HG03066 (cell line): ENCODE measurements around the gene ABHD12B.
"Not testable (repeated sequence)": the region's sequence is repeated elsewhere in the genome, so short reads cannot be mapped to it uniquely, and the experiment has no call there.

Experiments used
- ATAC-seq: cut with Tn5 transposase; IDR thresholded peaks from one replicate; pipeline ENCODE4 v1.9.1; 2021; ENCODE audit warnings: low read depth; ENCODE audit not compliant: unreplicated experiment

Gene ABHD12B

DNA sequence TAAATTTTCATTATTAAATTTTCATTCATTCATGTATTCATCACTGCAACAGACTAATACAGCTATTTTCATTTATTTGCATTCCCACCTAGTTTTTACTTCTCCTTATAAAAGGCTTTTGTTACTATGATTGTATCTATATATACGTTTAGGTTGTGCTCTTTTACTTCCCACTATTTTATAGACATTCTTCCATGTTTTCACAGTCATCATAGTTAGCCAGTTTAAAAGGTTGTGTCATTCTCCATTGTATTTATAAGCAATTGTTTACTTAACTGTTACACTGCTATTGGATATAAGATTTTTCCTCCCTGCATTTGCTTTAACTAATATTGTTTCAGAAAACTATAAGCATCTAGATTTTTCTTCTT is 12.0 kb downstream of the ABHD12B start:
- ATAC-seq, result no peak

- no peak for ATAC-seq
Measured at GRCh38 chr14:50887476-50887875, 15.6 kb downstream of the ABHD12B start.

DNA sequence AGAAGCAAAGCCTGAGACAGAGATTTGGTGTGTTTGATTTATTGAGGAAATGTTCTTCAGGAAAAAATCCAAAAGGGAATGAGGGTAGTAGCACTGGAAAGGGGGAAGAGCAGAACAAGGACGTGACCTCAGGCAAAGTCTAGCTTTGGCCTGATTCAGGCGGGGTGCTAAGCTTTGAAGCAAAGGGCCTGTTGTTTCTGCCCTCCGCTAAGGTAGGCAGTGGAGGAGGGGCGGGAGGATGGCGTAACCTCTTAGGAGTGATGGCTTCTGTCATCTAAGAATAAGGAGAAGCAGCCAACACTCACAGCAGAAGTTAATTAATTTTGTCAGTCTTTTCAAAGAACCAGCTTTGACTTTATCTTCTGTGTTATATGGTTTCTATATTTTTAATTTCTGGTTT is 20.4 kb downstream of the ABHD12B start:
- ATAC-seq, result no peak

- ATAC-seq, result not testable (repeated sequence)
Measured at GRCh38 chr14:50896421-50896820, 24.6 kb downstream of the ABHD12B start.

GRCh38 chr14:50897005-50897404 is 25.2 kb downstream of the ABHD12B start:
- not testable (repeated sequence) for ATAC-seq

DNA sequence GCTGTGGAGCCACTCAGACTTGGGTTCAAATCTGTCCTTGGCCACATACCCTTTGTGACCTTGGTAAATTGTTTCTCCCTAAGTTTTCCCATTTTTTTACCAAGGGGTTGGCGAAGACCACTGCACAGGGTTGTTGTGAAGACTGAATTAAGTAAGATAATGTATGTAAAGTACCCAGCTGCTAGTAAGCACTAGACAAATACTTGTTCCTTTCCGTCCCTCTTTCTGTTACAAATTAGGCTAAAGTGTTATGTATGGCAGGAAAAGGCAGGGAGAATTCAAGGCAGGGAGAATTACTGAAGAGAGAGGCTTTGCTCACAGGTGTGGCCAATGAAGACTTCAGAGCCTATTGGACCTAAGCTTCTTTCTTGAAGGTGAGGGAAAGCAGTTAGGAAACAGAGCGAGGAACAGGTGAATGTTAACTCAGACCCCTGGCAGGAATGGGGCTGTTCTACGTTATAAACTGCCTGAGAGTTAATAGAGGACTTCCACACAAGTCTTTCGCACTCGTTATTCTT is 25.9 kb downstream of the ABHD12B start:
- no peak for ATAC-seq

DNA sequence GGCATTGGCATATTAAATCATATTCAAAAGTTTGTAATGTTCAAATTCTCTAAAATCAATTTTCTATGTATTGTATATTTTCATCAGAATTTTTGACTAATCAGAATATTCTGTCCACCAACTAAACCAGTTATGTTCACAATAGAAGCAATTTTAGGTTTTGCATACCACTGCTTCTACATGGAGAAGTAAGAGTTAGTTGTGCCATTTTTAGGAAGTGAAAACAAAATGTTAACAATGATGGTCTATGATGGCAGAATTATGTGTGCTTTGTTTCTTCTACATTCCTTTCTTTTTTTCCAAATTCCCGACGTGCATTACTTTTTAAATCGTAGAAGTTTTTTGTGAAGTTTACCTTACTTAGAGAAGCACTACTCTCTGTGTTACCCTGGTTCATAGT is 29.5 kb downstream of the ABHD12B start:
- ATAC-seq, result no peak

GRCh38 chr14:50904719-50905118 is 32.9 kb downstream of the ABHD12B start:
- ATAC-seq, result no peak

- no peak for ATAC-seq
Measured at GRCh38 chr14:50906326-50907065, 34.6 kb downstream of the ABHD12B start.

DNA sequence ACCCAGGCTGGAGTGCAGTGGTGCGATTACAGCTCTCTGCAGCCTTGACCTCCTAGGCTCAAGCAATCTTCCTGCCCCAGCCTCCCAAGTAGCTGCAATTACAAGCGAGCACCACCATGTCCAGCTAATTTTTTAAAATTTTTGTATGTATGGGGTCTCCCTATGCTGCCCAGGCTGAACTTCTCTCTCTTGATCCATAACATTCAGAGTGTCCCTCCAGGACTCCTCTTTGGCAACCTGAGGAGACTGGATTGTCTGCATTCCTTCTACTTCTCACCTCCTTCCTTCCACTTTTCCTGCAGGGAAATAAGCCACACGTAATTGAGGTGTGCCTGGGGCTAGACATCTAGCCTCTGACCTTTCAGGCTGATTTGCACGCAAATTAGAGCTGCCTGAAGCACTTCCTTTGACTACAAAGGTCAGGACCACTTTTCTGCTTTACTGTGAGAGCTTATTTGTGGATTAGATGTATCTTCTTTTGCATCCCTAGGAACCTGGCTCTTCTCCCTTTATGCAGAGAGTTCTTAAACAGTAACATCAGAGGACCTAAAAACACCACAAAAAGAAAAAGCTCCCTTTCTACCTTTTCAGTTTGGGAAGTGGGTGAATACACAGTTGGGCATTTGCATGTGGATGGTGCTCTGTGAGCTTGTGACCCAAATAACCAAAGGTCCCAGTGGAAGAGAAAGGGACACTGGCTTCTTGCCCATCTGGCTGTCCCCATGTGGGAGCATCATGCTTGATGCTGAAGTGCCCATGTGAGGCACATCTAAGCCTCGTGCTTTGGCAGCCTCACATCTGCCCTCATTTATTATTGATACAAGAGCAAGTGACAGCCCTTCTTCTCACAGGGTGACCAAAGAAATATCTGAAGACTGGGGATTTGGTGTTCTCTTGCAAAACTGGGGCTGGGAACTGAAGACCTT is 38.9 kb downstream of the ABHD12B start:
- no peak for ATAC-seq

DNA sequence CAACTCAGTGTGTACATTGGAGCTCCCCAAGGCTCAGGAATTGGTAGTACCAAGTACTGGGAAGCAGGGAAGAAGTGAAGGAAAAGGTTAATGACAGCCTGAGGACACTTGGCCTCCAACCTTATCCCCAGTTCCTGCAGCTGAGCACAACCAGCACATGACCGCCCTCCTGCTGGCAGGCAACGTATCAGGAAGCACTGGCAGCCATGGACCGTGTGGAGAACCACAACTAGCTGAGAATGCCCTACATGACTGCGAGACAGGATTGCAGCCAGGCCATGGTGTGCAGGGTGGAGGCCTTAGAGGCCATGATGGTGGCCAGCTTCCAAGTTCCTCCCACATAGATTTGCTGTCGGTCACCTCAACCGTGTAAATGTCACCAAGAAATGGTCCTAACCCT is 45.6 kb downstream of the ABHD12B start:
- ATAC-seq, result no peak

GRCh38 chr14:50919524-50919923 is 47.7 kb downstream of the ABHD12B start:
- ATAC-seq, result not testable (repeated sequence)

GRCh38 chr14:50920482-50921230 is 48.8 kb downstream of the ABHD12B start:
- no peak for ATAC-seq

GRCh38 chr14:50922803-50923202 is 51.0 kb downstream of the ABHD12B start:
- ATAC-seq, result no peak

- no peak for ATAC-seq
Measured at GRCh38 chr14:50924236-50924635, 52.4 kb downstream of the ABHD12B start.

DNA sequence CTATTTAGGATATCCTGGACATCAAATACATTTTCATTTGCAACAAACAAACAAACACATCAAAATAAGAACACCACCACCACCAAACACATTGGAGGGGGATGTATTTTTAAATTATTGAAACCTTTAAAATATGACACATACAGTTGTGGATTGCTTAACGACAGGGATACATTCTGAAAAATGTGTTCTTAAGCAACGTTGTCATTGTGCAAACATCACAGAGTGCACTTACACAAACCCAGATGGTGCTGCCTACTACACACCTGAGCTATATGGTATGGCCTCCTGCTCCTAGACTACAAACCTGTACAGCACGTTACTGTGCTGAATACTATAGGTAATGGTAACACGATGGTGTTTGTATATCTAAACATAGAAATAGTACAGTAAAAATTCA is 53.0 kb downstream of the ABHD12B start:
- ATAC-seq, result no peak

DNA sequence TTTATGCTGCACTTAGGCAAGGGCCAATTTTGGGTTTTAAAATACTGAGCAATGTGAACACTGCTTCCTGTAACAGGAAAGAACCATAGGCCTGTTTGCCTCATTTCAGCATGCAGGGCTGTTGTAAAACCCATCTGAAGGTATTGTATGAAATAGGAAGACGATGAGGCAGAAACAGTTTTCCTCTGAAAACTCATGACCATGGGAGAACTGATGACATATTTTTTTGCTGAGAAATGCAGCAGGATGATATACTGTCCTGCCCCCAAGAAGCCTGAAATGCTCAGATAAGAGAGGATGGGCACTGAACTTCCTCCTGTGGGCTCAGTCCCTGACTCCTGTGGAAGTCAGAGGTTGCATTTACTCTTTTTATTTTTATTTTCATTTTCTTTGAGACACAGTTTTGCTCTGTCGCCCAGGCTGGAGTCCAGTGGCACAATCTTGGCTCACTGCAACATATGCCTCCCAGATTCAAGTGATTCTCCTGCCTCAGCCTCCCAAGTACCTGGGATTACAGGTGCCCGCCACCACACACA is 55.1 kb downstream of the ABHD12B start:
- no peak for ATAC-seq

DNA sequence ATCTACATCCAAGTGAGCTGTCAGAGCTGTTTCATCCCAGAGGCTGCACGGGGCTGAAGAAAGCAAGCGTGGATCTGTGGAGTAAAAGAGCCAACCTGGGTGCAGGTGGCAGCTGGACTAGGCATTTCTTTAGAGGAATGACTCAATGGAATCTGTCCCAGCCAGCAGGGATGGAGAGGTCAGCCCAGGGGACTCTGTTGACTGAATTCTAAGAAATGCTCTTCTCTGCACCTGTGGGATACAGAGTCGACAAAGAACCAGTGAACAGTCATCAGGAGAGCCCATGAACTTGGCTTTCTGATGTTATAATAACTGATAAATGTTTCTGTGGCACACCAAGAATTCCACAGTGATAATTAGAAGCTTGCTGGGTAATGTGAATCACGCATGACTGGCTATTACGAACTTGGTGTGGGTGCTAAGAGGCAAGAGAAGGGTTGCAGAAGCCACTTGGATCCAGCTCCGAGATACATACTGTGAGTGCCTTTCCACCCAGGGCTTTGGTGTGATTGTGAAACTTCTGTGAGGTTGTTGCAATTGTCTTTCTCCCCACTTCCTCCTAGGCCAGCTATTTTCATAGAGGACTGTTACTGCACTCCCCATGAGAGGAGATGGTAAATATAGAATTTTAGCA is 56.3 kb downstream of the ABHD12B start:
- ATAC-seq, result no peak

- ATAC-seq, result no peak
Measured at GRCh38 chr14:50929506-50929905, 57.7 kb downstream of the ABHD12B start.

DNA sequence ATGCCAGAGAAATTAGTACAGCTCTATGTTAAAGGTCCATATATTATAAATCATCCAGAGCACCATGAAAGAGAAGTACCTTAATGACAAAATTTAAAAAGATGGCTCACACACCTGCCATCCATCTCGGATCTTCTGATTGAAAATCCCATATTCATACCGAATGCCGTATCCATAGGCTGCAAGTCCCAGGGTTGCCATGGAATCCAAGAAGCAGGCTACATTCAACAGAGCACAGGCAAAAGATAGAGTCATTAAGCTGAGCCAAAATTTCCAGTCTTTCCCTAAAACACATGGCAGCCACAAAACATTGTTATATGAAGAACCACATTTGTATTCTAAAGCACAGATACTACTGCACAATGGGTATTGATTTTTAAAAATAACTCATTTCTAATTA is 59.7 kb downstream of the ABHD12B start:
- ATAC-seq, result no peak
